ENCODE data around the gene ARHGAP26.

The ARHGAP26 gene

DNA sequence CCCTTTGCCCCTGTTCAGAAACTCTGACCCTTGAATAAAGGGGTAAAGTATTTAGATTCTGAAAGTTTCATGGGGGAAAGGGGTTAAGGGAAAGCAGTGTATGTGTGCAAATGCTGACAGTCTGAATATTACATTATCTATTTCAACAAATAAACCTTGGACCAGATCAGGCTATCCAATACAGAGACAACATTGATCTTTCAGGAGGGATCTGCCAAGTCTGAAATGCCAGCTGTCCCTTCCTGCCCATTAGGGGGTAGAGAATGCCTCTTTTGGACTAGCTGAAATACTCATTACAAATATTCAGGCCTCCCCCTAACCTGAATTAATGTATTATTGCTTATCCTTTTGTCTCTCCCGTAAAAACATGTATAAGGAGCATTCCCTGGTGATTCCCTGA lies 413.8 kb downstream of the ARHGAP26 start:
- Histone ChIP-seq H3K4me1 (ENCODE audit: control insufficient read depth, insufficient read depth, low read length, unreplicated experiment) (peaks cover 8% of the 10 kb centered on the region), H3K27ac (ENCODE audit: low read depth, low read length) (no peak overlapping the region), H2AFZ (ENCODE audit: low read length, unreplicated experiment) (no peak overlapping the region)

DNA sequence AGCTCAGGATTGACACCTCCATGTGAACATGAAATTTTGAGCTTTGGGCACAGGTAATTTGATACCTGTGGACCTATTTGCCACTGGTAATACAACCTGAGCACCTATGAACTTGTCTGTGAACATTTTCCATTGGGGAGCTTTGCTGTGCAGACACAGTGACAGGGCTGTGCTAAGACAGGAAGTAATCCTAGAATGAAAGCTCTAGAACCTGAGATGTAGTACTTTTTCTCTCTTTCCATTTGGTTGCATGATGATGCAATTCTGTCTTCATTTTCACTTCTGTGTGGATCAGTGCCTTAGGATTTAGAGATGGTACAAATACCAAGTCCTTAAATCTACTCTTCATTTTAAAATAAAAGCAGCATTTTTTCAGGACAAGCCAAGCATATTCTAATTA lies 416.4 kb downstream of the ARHGAP26 start:
- H3K4me1 ChIP-seq (ENCODE audit: control insufficient read depth, insufficient read depth, low read length, unreplicated experiment), result peaks cover 8% of the 10 kb centered on the region
- H2AFZ ChIP-seq (ENCODE audit: low read length, unreplicated experiment), result no peak overlapping the region
- H3K79me2 ChIP-seq (ENCODE audit: control insufficient read depth, insufficient read depth, low read length, unreplicated experiment), result no peaks in the 10 kb centered on the region
- no peak overlapping the region for H3K27ac ChIP-seq (ENCODE audit: low read depth, low read length)
- H3K27me3 ChIP-seq (ENCODE audit: insufficient read depth, low read length), result no peaks in the 10 kb centered on the region
- no peak overlapping the region for H3K4me3 ChIP-seq (ENCODE audit: low read depth, low read length)
- no peaks in the 10 kb centered on the region for H3K36me3 ChIP-seq (ENCODE audit: insufficient read depth, low read length)

More for the DNA sequence above, 413.8 kb downstream of the ARHGAP26 start:
- Histone ChIP-seq H3K79me2 (ENCODE audit: control insufficient read depth, insufficient read depth, low read length, unreplicated experiment) (no peaks in the 10 kb centered on the region), H3K27me3 (ENCODE audit: insufficient read depth, low read length) (no peaks in the 10 kb centered on the region), H3K36me3 (ENCODE audit: insufficient read depth, low read length) (no peaks in the 10 kb centered on the region), H3K4me3 (ENCODE audit: low read depth, low read length) (no peak overlapping the region)

DNA sequence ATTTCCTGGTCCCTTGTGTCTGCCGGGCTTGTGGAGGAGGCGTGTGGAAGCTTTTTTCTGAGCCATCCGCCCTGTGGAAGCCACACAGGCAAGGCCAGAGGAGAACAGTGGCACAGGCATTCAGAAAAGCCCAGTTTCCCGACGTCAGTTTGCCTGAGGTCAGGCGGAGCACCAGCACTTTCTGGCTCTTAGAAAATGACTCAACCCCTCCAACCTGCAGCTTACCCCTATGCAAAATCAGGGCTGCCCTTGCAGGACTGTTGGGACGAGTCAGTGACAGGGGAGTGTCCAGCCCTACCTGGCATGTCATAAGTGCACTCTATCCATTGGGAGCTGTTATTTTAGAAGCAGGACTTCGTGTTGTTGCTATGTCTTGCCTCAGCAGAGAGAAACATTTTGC lies 417.3 kb downstream of the ARHGAP26 start:
- Histone ChIP-seq H3K4me3 (ENCODE audit: low read depth, low read length) (no peak overlapping the region), H3K36me3 (ENCODE audit: insufficient read depth, low read length) (no peaks in the 10 kb centered on the region), H3K79me2 (ENCODE audit: control insufficient read depth, insufficient read depth, low read length, unreplicated experiment) (no peaks in the 10 kb centered on the region), H3K4me1 (ENCODE audit: control insufficient read depth, insufficient read depth, low read length, unreplicated experiment) (peaks cover 8% of the 10 kb centered on the region), H2AFZ (ENCODE audit: low read length, unreplicated experiment) (no peak overlapping the region), H3K27me3 (ENCODE audit: insufficient read depth, low read length) (no peaks in the 10 kb centered on the region), H3K27ac (ENCODE audit: low read depth, low read length) (no peak overlapping the region)

DNA sequence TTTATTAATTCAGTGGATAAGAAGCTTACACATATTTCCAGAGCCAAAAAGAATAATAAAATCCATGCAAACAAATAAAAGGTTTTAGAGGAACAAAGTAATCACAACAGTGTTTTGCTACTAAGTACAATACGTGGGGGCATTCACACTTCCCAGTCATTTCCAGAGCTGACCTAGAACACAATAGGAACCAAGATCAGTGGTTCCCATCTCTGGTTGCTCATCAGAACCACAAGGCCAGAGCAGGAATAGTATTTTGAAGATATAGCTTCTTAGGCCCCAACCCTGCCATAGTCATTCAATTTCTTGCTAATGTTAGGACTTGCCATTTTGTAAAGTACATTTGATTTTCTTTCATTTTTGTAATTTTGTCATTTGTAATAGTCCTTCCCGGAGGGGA lies 417.9 kb downstream of the ARHGAP26 start:
- H3K4me1 ChIP-seq (ENCODE audit: control insufficient read depth, insufficient read depth, low read length, unreplicated experiment), result peaks cover 2% of the 10 kb centered on the region
- no peaks in the 10 kb centered on the region for H3K36me3 ChIP-seq (ENCODE audit: insufficient read depth, low read length)
- H3K4me3 ChIP-seq (ENCODE audit: low read depth, low read length), result no peak overlapping the region
- H3K27me3 ChIP-seq (ENCODE audit: insufficient read depth, low read length), result no peaks in the 10 kb centered on the region
- H3K27ac ChIP-seq (ENCODE audit: low read depth, low read length), result no peak overlapping the region
- H3K79me2 ChIP-seq (ENCODE audit: control insufficient read depth, insufficient read depth, low read length, unreplicated experiment), result no peaks in the 10 kb centered on the region
- H2AFZ ChIP-seq (ENCODE audit: low read length, unreplicated experiment), result no peak overlapping the region

DNA sequence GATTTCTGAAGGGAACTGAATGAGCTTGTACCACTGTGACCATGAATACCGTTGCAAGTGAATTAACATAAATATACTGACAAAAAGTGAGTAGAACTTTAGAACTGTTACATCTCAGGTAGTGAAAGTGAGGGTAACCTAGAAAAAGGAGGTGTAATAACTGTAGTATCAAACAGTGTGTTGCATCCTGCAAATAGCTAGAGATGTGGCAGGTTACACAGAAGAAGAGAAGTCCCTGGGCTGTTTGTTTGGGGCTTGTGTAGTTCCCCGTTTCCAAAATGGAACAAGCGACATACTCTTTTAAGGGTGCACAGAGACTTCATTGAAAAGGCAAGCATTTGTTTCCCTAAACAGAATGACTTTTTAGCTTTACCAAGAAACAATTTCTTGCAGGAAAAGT lies 418.5 kb downstream of the ARHGAP26 start:
- no peaks in the 10 kb centered on the region for H3K36me3 ChIP-seq (ENCODE audit: insufficient read depth, low read length)
- no peaks in the 10 kb centered on the region for H3K27me3 ChIP-seq (ENCODE audit: insufficient read depth, low read length)
- H3K27ac ChIP-seq (ENCODE audit: low read depth, low read length), result no peak overlapping the region
- H3K4me3 ChIP-seq (ENCODE audit: low read depth, low read length), result no peak overlapping the region
- no peaks in the 10 kb centered on the region for H3K4me1 ChIP-seq (ENCODE audit: control insufficient read depth, insufficient read depth, low read length, unreplicated experiment)
- no peaks in the 10 kb centered on the region for H3K79me2 ChIP-seq (ENCODE audit: control insufficient read depth, insufficient read depth, low read length, unreplicated experiment)
- H2AFZ ChIP-seq (ENCODE audit: low read length, unreplicated experiment), result no peak overlapping the region

DNA sequence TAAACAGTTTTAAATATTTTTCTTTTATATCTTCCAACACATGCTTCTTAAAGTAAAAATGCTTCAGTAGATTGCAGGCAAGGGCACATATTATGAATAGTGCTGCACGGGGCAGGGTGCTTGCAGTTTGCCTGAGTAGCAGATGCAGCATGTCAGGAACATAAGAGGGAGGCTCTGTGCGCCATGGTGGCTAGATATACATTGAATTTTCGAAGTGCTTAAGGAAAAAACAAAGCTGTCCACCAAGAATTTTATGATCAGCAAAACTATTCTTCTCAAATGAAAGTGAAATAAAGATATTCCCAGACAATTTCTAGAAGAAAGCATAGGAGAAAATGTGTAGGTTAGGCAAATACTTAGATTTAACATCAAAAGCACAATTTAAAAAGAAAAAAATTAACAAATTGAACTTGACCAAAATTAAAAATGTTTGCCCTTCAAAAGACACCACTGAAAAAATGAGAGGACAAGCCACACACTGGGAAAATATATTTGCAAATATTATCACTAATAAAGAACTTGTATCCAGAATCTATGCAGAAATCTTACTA lies 420.2 kb downstream of the ARHGAP26 start:
- no peak overlapping the region for H3K27ac ChIP-seq (ENCODE audit: low read depth, low read length)
- no peak overlapping the region for H2AFZ ChIP-seq (ENCODE audit: low read length, unreplicated experiment)
- no peaks in the 10 kb centered on the region for H3K27me3 ChIP-seq (ENCODE audit: insufficient read depth, low read length)
- no peak overlapping the region for H3K4me3 ChIP-seq (ENCODE audit: low read depth, low read length)
- H3K36me3 ChIP-seq (ENCODE audit: insufficient read depth, low read length), result no peaks in the 10 kb centered on the region
- no peaks in the 10 kb centered on the region for H3K79me2 ChIP-seq (ENCODE audit: control insufficient read depth, insufficient read depth, low read length, unreplicated experiment)
- no peaks in the 10 kb centered on the region for H3K4me1 ChIP-seq (ENCODE audit: control insufficient read depth, insufficient read depth, low read length, unreplicated experiment)

DNA sequence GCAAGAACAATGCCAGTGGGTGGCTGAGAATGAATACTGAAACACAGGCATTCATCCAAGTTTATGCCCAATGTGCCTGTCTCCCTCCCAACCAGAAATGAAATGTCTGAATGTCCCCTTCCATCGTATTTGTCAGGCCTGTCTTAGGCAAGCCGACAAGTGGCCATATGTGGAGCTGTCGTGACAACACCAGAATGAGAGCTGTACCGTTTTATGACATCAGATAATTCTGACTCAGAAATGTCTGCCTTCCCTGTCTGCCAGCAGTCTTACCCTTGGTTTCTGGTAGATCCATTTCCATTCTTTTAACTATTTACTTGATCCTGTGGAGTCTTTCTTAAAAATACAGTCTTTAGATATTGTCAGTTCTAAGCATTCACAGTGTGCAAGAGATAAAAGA lies 421.5 kb downstream of the ARHGAP26 start:
- H3K27ac ChIP-seq (ENCODE audit: low read depth, low read length), result no peak overlapping the region
- H2AFZ ChIP-seq (ENCODE audit: low read length, unreplicated experiment), result no peak overlapping the region
- no peaks in the 10 kb centered on the region for H3K27me3 ChIP-seq (ENCODE audit: insufficient read depth, low read length)
- H3K79me2 ChIP-seq (ENCODE audit: control insufficient read depth, insufficient read depth, low read length, unreplicated experiment), result no peaks in the 10 kb centered on the region
- no peaks in the 10 kb centered on the region for H3K36me3 ChIP-seq (ENCODE audit: insufficient read depth, low read length)
- no peak overlapping the region for H3K4me3 ChIP-seq (ENCODE audit: low read depth, low read length)
- peaks cover 4% of the 10 kb centered on the region for H3K4me1 ChIP-seq (ENCODE audit: control insufficient read depth, insufficient read depth, low read length, unreplicated experiment)

DNA sequence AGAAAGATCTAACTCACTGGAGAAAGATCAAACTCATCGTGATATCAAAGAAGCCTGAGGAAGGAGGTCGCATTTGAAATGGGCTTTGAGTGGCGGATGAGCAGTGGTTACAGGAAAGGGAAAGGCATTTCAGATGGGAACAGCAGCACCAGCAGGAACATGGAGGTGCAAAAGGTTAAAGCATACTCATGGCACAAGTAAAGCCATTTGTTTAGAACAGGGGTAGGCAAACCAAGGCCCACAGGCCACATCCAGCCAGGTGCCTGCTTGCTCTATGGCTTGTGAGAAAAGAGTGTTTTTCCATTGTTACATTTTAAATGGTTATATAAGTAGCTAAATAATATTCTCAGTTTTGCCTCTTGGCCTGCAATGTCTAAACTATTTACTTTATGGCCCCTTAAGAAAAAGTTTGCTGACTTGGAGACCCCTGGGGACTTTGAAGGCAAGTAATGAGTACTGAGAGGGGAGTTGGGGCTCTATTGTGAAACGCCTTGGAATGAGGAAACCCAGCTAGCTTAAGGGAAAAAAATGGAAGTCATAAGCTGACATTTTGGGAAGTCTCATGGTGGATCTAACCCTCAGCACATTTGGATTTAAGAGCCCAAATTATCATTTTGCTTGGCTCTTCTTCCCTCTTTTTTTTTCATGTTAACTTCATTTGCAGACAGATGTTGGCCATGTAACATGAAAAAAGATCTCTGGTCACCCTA lies 422.2 kb downstream of the ARHGAP26 start:
- no peak overlapping the region for H3K4me3 ChIP-seq (ENCODE audit: low read depth, low read length)
- H3K27me3 ChIP-seq (ENCODE audit: insufficient read depth, low read length), result no peaks in the 10 kb centered on the region
- no peak overlapping the region for H3K27ac ChIP-seq (ENCODE audit: low read depth, low read length)
- peaks cover 6% of the 10 kb centered on the region for H3K4me1 ChIP-seq (ENCODE audit: control insufficient read depth, insufficient read depth, low read length, unreplicated experiment)
- no peaks in the 10 kb centered on the region for H3K36me3 ChIP-seq (ENCODE audit: insufficient read depth, low read length)
- H2AFZ ChIP-seq (ENCODE audit: low read length, unreplicated experiment), result no peak overlapping the region
- no peaks in the 10 kb centered on the region for H3K79me2 ChIP-seq (ENCODE audit: control insufficient read depth, insufficient read depth, low read length, unreplicated experiment)

DNA sequence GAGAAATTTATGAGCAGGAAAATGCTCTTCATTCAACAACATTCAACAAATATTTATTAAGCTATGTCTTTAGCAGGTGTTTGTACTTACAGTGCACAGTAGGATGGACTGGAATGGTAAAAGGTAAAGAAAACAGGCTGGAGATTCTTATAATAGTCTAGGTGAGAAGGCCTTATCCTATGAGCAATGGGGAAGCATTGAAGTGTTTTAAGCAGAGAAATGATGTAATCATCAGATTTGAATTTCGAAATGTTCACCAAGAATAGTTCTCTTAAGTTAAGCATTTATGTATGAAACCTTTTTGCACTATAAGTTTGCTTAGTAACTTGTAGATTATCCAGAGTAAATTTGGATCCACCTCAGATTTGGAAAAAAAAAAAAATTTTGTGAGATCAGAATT lies 424.0 kb downstream of the ARHGAP26 start:
- Histone ChIP-seq H2AFZ (ENCODE audit: low read length, unreplicated experiment) (no peak overlapping the region), H3K4me1 (ENCODE audit: control insufficient read depth, insufficient read depth, low read length, unreplicated experiment) (peaks cover 6% of the 10 kb centered on the region), H3K36me3 (ENCODE audit: insufficient read depth, low read length) (peaks cover 4% of the 10 kb centered on the region; the same call in 1 of the 2 replicates), H3K27me3 (ENCODE audit: insufficient read depth, low read length) (no peaks in the 10 kb centered on the region), H3K4me3 (ENCODE audit: low read depth, low read length) (no peak overlapping the region), H3K27ac (ENCODE audit: low read depth, low read length) (no peak overlapping the region), H3K79me2 (ENCODE audit: control insufficient read depth, insufficient read depth, low read length, unreplicated experiment) (no peaks in the 10 kb centered on the region)

DNA sequence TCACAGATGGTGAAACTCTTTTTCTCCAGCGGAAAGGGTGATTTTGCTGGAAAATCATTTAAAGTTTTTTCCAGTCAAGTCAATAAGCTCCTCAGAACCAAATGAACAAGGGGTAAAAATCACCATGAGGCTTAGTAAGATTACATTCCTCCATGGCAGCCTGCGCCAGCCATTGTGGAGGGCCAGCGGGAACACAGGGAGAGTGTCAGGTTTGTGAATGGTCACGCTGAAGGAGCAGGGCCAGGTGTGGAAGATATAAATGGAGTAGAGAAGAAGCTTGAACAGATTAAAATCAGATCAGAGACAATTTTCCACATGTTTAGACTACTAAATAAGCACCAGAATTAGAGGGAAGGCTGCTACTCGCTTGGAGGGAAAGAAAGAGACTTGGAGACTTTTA lies 424.5 kb downstream of the ARHGAP26 start:
- Histone ChIP-seq H2AFZ (ENCODE audit: low read length, unreplicated experiment) (no peak overlapping the region), H3K27ac (ENCODE audit: low read depth, low read length) (no peak overlapping the region), H3K27me3 (ENCODE audit: insufficient read depth, low read length) (no peaks in the 10 kb centered on the region), H3K79me2 (ENCODE audit: control insufficient read depth, insufficient read depth, low read length, unreplicated experiment) (no peaks in the 10 kb centered on the region), H3K36me3 (ENCODE audit: insufficient read depth, low read length) (peaks cover 4% of the 10 kb centered on the region; the same call in 1 of the 2 replicates), H3K4me1 (ENCODE audit: control insufficient read depth, insufficient read depth, low read length, unreplicated experiment) (peaks cover 6% of the 10 kb centered on the region), H3K4me3 (ENCODE audit: low read depth, low read length) (no peak overlapping the region)

DNA sequence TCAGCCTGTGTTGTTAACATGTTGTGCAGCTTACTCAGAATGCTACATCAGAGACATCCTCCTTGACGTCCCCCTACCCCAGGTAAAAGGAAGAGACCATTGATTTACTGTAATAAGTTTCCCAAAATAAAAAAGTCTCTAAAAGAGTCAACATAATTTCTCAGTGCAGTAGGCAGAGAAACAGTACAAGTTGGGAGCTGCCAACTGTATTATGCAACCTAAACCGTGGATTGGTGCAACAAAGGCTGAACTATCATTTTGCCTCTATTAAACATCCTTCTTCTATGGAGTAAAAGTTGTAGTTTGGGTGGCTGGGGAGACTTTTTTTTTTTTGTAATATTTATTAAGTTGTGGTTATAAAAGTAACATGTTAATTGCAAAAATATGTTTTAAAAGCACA lies 425.3 kb downstream of the ARHGAP26 start:
- no peaks in the 10 kb centered on the region for H3K27me3 ChIP-seq (ENCODE audit: insufficient read depth, low read length)
- H3K36me3 ChIP-seq (ENCODE audit: insufficient read depth, low read length), result peaks cover 4% of the 10 kb centered on the region; the same call in 1 of the 2 replicates
- no peak overlapping the region for H3K4me3 ChIP-seq (ENCODE audit: low read depth, low read length)
- peaks cover 9% of the 10 kb centered on the region for H3K4me1 ChIP-seq (ENCODE audit: control insufficient read depth, insufficient read depth, low read length, unreplicated experiment)
- no peaks in the 10 kb centered on the region for H3K79me2 ChIP-seq (ENCODE audit: control insufficient read depth, insufficient read depth, low read length, unreplicated experiment)
- no peak overlapping the region for H2AFZ ChIP-seq (ENCODE audit: low read length, unreplicated experiment)
- no peak overlapping the region for H3K27ac ChIP-seq (ENCODE audit: low read depth, low read length)
